ENCODE data around the gene DYRK3. TPM values are rescaled to one million over a fixed set of nuclear protein-coding genes. Genes with fewer than 3 reads are reported as not detected.

Gene DYRK3
- total and polyA plus RNA-seq, 2 of the 13 experiments (the other 11 are each of a cell fraction or from before 2014, with no cell fraction given): 0.48 to 2.8 TPM

- Histone ChIP-seq H3K4me1 (ENCODE audit: insufficient read depth, low read length) (peaks cover 22% of the 10 kb centered on the region), H3K79me2 (ENCODE audit: insufficient read depth, low read length) (no peaks in the 10 kb centered on the region), H2AFZ (ENCODE audit: low read length) (no peak overlapping the region), H4K20me1 (ENCODE audit: insufficient read depth, low read length) (no peaks in the 10 kb centered on the region), H3K27ac (ENCODE audit: extremely low read length, insufficient read depth, low read length) (no peak overlapping the region), H3K9me3 (ENCODE audit: low read length) (no peaks in the 10 kb centered on the region), H3K36me3 (replicated peaks in 1 of 2; ENCODE audit: control insufficient read depth in 1 of 2, insufficient read depth in 2 of 2, low read length in 2 of 2) (no peaks in the 10 kb centered on the region), H3K4me3 (replicated peaks in 1 of 3; ENCODE audit: insufficient read depth in 1 of 3, low read depth in 2 of 3, low read length in 3 of 3) (no peak overlapping the region), H3K4me2 (ENCODE audit: low read depth, low read length) (no peak overlapping the region), H3K9ac (ENCODE audit: insufficient read depth, low read depth, low read length) (no peak overlapping the region), H3K27me3 (ENCODE audit: control insufficient read depth in 1 of 2, insufficient read depth in 2 of 2, low read length in 2 of 2) (peaks cover 0 to 13% of the 10 kb centered on the region in 2 experiments; a peak in 3 of 5 replicates)
- ChIA-PET CTCF (ENCODE audit: low intra/inter-chr PET ratio, low total read pairs) (no interaction called here), POLR2A (interaction anchor here (1.5 kb wide), 1 partner anchor 20 kb away, joined by 7 read pairs; the partner anchor contains the start of gene DYRK3)
- no peak for ATAC-seq
- no peak for FAIRE-seq
- WGBS (ENCODE audit: low lambda C conversion rate): 18% methylated on average over 2 of the region's 2 CpGs
- intact Hi-C loops (cut with micrococcal nuclease; ENCODE audit: unreplicated experiment): no loop called here
- TF ChIP-seq ZNF766 (CRISPR knock-in tag; IDR thresholded peaks at IDR 0.05; ENCODE audit: borderline replicate concordance) (no peak), ZSCAN25 (CRISPR knock-in tag; IDR thresholded peaks at IDR 0.05) (no peak), ADNP (CRISPR knock-in tag; IDR thresholded peaks at IDR 0.05) (no peak), ZNF468 (CRISPR knock-in tag; IDR thresholded peaks at IDR 0.05) (no peak), POLR2AphosphoS5 (IDR thresholded peaks at IDR 0.05; ENCODE audit: low read depth, low read length) (no peak), ZNF362 (CRISPR knock-in tag; IDR thresholded peaks at IDR 0.05; ENCODE audit: borderline replicate concordance) (no peak), ERF (CRISPR knock-in tag; IDR thresholded peaks at IDR 0.05) (no peak), HES4 (CRISPR knock-in tag; IDR thresholded peaks at IDR 0.05; ENCODE audit: borderline replicate concordance) (no peak), ZNF639 (CRISPR knock-in tag; conservative IDR thresholded peaks at IDR 0.05) (no peak), ZNF326 (CRISPR knock-in tag; IDR thresholded peaks at IDR 0.05; ENCODE audit: borderline replicate concordance) (no peak), ZNF703 (CRISPR knock-in tag; IDR thresholded peaks at IDR 0.05; ENCODE audit: borderline replicate concordance) (no peak), SMC3 (IDR thresholded peaks at IDR 0.05; ENCODE audit: low read length) (no peak), ZNF749 (CRISPR knock-in tag; IDR thresholded peaks at IDR 0.05; ENCODE audit: borderline replicate concordance) (no peak), CAMTA2 (CRISPR knock-in tag; IDR thresholded peaks at IDR 0.05; ENCODE audit: borderline replicate concordance) (no peak), ELF4 (CRISPR knock-in tag; IDR thresholded peaks at IDR 0.05; ENCODE audit: borderline replicate concordance) (no peak)
- TF ChIP-seq, protein P1, sequence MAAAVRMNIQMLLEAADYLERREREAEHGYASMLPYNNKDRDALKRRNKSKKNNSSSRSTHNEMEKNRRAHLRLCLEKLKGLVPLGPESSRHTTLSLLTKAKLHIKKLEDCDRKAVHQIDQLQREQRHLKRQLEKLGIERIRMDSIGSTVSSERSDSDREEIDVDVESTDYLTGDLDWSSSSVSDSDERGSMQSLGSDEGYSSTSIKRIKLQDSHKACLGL (CRISPR knock-in tag; IDR thresholded peaks at IDR 0.05): no peak
- TF ChIP-seq, protein P2, sequence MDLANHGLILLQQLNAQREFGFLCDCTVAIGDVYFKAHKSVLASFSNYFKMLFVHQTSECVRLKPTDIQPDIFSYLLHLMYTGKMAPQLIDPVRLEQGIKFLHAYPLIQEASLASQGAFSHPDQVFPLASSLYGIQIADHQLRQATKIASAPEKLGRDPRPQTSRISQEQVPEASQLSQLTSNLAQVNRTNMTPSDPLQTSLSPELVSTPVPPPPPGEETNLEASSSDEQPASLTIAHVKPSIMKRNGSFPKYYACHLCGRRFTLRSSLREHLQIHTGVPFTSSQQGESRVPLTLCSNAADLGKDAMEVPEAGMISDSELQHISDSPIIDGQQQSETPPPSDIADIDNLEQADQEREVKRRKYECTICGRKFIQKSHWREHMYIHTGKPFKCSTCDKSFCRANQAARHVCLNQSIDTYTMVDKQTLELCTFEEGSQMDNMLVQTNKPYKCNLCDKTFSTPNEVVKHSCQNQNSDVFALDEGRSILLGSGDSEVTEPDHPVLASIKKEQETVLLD (CRISPR knock-in tag; IDR thresholded peaks at IDR 0.05; ENCODE audit: low read depth): no peak
- in situ Hi-C loops (cut with HindIII; ENCODE audit: extremely low pct_ligation_motif_present, low pct_unique_long_range_greater_than_20kb): no loop called here
- no TSS peak for BruUV-seq (replicated peaks)
- DNase-seq (ENCODE audit: low spot score): no peak
Measured at GRCh38 chr1:206654828-206655227, 19.5 kb downstream of the DYRK3 start.
